Effector memory CD4-positive, alpha-beta T cell (primary cell): ENCODE results near the gene LRCH4.
"Not testable (repeated sequence)": the region's sequence is repeated elsewhere in the genome, so short reads cannot be mapped to it uniquely, and the experiment has no call there.

ENCODE experiments used
- DNase-seq, 3 donors: peaks; one replicate each; pipeline ENCODE4 v3.0.0-alpha.2; 2020
- H3K27ac ChIP-seq: 2 replicates; pipeline ENCODE4 v1.7.0; 2013; ENCODE audit warnings: mild to moderate bottlenecking, low read length, moderate library complexity; ENCODE audit not compliant: insufficient read depth, poor library complexity, severe bottlenecking
- H3K27me3 ChIP-seq: replicated peaks from 2 replicates; pipeline ENCODE4 v1.7.0; 2013; ENCODE audit warnings: mild to moderate bottlenecking, low read length; ENCODE audit not compliant: insufficient read depth, control insufficient read depth, poor library complexity, severe bottlenecking
- H3K36me3 ChIP-seq: 2 replicates; pipeline ENCODE4 v1.7.0; 2013; ENCODE audit warnings: mild to moderate bottlenecking, low read length, moderate library complexity; ENCODE audit not compliant: control insufficient read depth, insufficient read depth
- H3K4me1 ChIP-seq: 2 replicates; pipeline ENCODE4 v1.7.0; 2013; ENCODE audit warnings: low read length, mild to moderate bottlenecking; ENCODE audit not compliant: control insufficient read depth, insufficient read depth, poor library complexity, severe bottlenecking
- H3K4me3 ChIP-seq: 2 replicates; pipeline ENCODE4 v1.7.0; 2013; ENCODE audit warnings: low read length, low read depth, mild to moderate bottlenecking; ENCODE audit not compliant: insufficient read depth, poor library complexity, severe bottlenecking
- H3K9me3 ChIP-seq: 2 replicates; pipeline ENCODE4 v1.7.0; 2013; ENCODE audit warnings: mild to moderate bottlenecking, low read length, moderate library complexity; ENCODE audit not compliant: control insufficient read depth

Gene LRCH4

DNA sequence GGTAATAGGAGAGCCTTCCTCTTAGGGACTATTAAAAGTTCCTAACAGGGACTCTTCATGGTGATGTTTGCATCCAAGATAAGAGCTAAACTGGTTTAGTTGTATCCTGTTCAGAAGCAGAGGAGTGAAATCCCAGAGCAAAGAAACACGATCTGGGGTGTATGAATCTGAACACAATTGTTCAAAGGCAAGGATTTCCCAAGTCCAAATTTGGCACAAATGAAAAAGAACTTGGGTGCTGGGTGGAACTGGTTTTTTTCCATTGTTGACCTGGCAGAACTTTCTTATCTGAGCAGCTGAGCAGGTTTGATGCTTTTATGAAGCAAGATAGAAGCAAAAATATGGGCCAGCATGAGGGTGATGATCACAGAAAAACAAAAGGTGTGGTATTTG, 41.0 kb downstream of the LRCH4 start:
- no peaks in the 10 kb centered on the region for H3K9me3 ChIP-seq
- H3K4me1 ChIP-seq: peaks cover 87% of the 10 kb centered on the region
- DNase-seq: no peak
- H3K36me3 ChIP-seq: no peaks in the 10 kb centered on the region
- H3K27me3 ChIP-seq: no peaks in the 10 kb centered on the region
- H3K4me3 ChIP-seq: peak overlapping the region; percentile 31
- H3K27ac ChIP-seq: peak overlapping the region; percentile 73

DNA sequence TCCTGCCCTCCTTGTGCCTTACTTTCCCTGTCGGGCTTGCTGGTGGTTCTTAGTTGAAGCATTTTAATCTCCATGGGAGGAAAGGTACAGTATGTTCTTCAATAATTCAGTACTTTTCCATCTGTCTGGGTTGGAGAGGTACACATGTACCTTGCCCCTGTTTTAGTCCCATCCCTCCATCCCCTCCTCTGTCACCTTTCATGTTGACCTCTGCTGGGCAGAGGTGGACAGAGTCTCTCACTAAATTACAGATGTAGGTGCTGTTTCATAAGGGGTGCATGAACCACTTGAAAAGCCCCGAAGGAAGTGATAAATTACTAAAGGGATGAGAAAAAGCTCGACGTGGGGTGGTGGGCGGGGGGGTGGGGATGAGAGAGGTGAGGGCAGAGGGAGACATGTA, 41.5 kb downstream of the LRCH4 start:
- no peaks in the 10 kb centered on the region for H3K36me3 ChIP-seq
- no peak for DNase-seq
- H3K9me3 ChIP-seq: no peaks in the 10 kb centered on the region
- peaks cover 81% of the 10 kb centered on the region for H3K4me1 ChIP-seq
- no peaks in the 10 kb centered on the region for H3K27me3 ChIP-seq
- H3K4me3 ChIP-seq: no peak overlapping the region
- H3K27ac ChIP-seq: peak overlapping the region; percentile 73

DNA sequence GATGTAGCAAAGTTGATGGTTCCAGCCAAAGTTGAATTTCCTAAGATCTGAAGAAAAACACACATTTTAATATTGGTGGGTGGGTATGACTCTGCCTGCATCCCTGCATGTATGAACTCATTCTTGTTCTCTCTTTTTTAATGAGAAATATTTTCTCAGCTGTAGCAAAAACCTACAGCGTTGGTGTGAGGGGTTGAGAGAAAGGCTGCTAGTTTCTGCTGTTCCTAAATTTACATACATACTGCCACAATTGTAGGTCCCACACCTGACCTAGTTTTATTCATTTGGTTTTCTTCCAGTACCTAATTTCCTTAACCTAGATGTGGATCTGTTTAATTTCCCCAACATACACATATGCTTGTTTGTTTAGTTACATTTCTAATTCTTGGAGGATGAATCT, 42.3 kb downstream of the LRCH4 start:
- Histone ChIP-seq H3K4me1 (peaks cover 76% of the 10 kb centered on the region), H3K27ac (peak overlapping the region; percentile 73), H3K9me3 (no peaks in the 10 kb centered on the region), H3K27me3 (no peaks in the 10 kb centered on the region), H3K4me3 (peak overlapping the region; percentile 19), H3K36me3 (no peaks in the 10 kb centered on the region)
- DNase-seq: no peak

DNA sequence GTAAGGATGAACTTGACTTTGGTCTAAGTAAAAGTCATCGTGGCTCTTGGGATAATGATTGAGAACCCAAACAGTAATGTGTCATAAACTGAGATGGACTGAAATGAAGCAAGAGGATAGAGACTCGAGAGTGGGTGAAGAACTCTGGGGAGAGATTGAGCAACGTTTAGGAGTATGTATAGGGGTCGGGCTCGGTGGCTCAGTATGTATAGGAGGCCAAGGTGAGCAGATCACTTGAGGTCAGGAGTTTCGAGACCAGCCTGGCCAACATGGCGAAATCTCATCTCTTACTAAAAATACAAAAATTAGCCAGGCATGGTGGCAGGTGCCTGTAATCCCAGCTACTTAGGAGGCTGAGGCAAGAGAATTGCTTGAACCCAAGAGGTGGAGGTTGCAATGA, 44.6 kb downstream of the LRCH4 start:
- H3K4me3 ChIP-seq: peak overlapping the region; percentile 8
- peak overlapping the region; percentile 44 for H3K27ac ChIP-seq
- not testable (repeated sequence) for H3K9me3 ChIP-seq, H3K27me3 ChIP-seq, DNase-seq, H3K36me3 ChIP-seq
- H3K4me1 ChIP-seq: peaks cover 60% of the 10 kb centered on the region

DNA sequence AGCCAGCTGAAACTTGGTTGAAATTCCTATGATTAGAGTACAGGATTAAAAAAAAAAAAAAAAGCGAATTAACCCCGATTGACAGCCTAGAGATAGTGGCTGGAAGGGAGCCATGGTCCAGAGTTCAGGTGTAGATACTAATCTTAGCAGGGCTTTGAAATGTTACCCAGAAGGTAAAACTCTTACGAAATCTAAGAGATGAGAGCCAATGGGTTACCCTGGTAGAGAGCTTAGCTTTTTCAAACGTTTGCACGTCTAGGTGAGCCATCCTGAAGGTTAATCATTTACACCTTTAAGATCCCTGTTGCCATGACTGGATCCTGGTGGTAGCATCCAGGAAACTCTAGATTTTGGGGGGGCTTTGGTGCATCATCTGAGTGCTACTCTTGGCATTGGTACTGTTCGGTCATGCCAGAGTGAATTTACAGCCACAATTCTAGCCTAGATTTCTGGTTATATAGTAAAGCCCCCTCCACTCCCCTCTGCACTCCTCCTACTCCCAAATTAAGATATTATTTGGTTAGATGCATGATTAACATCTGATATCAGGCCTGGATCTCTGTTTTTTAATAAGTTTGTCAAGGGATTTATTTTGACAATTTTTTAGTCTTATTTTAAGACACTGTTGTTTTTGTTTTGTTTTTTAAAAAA, 45.7 kb downstream of the LRCH4 start:
- no peaks in the 10 kb centered on the region for H3K27me3 ChIP-seq
- peak overlapping the region; percentile 84 for H3K4me3 ChIP-seq
- peaks cover 49% of the 10 kb centered on the region for H3K4me1 ChIP-seq
- no peaks in the 10 kb centered on the region for H3K36me3 ChIP-seq
- H3K27ac ChIP-seq: peak overlapping the region; percentile 24
- no peak for DNase-seq
- no peaks in the 10 kb centered on the region for H3K9me3 ChIP-seq

DNA sequence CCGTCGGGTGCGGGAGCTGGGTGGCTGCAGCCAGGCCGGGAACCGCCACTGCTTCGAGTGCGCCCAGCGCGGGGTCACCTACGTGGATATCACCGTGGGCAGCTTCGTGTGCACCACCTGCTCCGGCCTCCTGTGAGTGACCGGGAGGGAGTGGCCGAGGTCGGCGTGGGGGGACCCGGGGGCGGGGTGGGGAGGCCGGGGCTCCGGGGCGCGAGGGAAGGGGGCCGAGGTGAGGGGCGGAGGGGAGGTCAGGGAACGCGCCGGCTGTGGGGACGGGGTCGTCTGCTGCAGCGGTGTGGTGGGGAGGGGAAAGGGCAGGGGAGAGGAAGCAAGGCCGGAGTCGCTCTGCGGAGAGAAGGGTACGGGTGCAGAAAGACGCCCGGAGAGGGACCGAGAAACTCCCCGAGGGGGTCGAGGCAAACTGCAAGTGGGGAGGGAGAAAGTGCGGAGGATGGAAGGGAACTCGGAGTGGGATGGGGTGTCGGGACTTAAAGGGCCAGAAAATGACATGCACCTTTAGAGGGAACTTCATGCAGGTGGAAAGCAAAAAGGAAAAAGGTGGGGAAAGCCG, 46.4 kb downstream of the LRCH4 start:
- no peaks in the 10 kb centered on the region for H3K9me3 ChIP-seq
- H3K27ac ChIP-seq: peak overlapping the region; percentile 59
- peaks cover 43% of the 10 kb centered on the region for H3K4me1 ChIP-seq
- no peaks in the 10 kb centered on the region for H3K36me3 ChIP-seq
- DNase-seq: no peak
- peak overlapping the region; percentile 84 for H3K4me3 ChIP-seq
- H3K27me3 ChIP-seq: no peaks in the 10 kb centered on the region

DNA sequence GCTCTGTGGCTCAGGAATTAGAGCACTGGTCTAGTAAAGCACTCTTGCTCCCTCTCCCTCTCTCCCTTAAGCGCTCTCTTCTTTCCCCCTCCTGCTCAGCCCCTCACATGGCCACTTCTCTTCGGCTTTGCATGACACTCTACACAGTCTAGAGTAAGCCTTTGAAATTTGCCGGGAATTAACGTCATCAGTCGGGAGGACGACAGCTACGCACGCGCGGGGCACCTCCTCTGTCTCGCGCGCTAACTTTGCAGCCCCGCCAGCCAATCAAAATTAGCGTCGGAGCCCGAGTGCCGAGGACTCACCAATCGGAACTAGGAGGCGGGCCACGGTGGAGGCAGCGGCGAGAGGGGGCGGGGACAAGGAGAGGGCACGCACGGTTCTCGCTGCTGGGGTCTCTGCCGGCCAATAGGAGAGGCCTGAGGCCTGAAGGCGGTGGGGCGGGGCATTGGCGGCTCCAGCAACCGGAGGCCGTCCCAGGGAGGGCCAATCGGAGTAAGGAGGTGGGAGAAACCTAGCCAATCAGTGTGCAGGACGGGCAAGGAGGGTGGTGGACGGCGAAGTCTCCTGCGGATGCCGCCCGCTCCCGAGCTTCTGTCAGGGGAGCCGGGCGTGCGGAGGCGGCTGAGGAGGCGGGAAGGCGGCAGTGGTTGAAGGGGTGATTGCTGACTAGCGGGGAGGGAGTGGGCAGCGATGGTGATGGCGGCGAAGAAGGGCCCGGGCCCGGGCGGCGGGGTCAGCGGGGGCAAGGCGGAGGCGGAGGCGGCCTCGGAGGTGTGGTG, 47.1 kb downstream of the LRCH4 start, which contains the start of gene AGFG2:
Gene AGFG2 (plus strand): TSS at position 550 of the 782 bp plus-strand sequence. CDS start 144 bp downstream, at position 694.
- H3K4me3 ChIP-seq: peak within 1 kb of the TSS; percentile 84
- peak; percentile 100 for DNase-seq
- no peaks in the 10 kb centered on the region for H3K9me3 ChIP-seq
- peak within 1 kb of the TSS; percentile 59 for H3K27ac ChIP-seq
- H3K4me1 ChIP-seq: peaks cover 36% of the 10 kb centered on the region
- H3K27me3 ChIP-seq: no peaks in the 10 kb centered on the region
- H3K36me3 ChIP-seq: no peaks in the 10 kb centered on the region

DNA sequence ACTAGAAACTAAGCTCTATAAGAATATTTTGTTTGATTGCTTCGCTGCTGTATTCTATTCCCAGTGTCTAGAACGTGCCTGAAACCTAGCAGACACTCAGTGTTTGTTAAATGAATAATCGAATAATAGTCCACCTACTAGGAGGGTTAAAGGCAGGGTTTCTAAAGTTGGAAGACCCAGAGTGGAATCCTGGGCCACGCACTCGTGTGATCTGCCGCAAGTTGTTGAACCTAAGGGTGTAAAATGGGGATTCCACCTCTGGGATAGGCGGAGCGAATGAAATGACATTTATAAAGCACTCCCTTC, 47.6 kb downstream of the LRCH4 start:
- no peak for DNase-seq
- Histone ChIP-seq H3K36me3 (no peaks in the 10 kb centered on the region), H3K27me3 (no peaks in the 10 kb centered on the region)

DNA sequence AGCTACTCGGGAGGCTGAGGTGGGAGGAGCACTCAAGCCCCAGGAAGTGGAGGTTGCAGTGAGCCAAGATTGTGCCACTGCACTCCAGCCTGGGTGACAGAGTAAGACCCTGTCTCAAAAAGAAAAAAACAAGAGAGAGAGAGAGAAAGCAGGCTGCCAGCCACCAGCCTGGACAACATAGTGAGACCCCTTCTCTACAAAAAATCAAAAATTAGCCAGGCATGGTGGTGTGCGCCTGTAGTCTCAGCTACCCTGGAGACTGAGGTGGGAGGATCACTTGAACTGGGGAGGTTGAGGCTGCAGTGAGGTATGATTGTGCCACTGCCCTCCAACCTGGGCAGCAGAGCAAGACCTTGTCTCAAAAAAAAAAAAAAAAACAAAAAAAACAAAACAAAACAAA, 49.2 kb downstream of the LRCH4 start:
- not testable (repeated sequence) for DNase-seq, H3K4me3 ChIP-seq, H3K36me3 ChIP-seq, H3K27me3 ChIP-seq, H3K27ac ChIP-seq, H3K9me3 ChIP-seq
- H3K4me1 ChIP-seq: peaks cover 17% of the 10 kb centered on the region

More for the DNA sequence above, 47.6 kb downstream of the LRCH4 start:
- H3K4me3 ChIP-seq: peak overlapping the region; percentile 37
- peaks cover 31% of the 10 kb centered on the region for H3K4me1 ChIP-seq
- H3K9me3 ChIP-seq: no peaks in the 10 kb centered on the region
- peak overlapping the region; percentile 19 for H3K27ac ChIP-seq

DNA sequence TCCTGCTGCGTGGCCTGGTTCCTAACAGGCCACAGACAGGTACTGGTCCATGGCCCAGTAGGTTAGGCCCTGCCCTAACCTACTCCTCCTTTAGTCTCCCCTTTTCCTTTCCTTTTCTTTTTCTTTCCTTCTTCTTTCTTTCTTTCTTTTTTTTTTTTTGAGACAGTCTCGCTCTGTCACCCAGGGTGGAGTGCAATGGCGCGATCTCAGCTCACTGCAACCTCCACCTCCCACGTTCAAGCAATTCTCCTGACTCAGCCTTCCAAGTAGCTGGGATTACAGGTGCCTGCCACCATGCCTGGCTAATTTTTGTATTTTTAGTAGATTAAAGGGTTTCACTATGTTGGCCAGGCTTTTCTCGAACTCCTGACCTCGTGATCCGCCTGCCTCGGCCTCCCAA, 49.9 kb downstream of the LRCH4 start:
- H3K36me3 ChIP-seq, DNase-seq, H3K4me3 ChIP-seq, H3K27me3 ChIP-seq, H3K9me3 ChIP-seq, H3K27ac ChIP-seq: not testable (repeated sequence)
- peaks cover 11% of the 10 kb centered on the region for H3K4me1 ChIP-seq
